Measurements from ENCODE around the gene INMT. TPM values are rescaled to one million over a fixed set of nuclear protein-coding genes. Genes with fewer than 3 reads are reported as not detected.

The INMT gene
- total and polyA plus RNA-seq, 2 of the 8 experiments (the other 6 are each of a cell fraction or from before 2014, with no cell fraction given): 0.60 to 0.94 TPM

GRCh38 chr7:30805081-30805691 lies 53.3 kb downstream of the INMT start:
- no peaks in the 10 kb centered on the region for H3K79me1 ChIP-seq (ENCODE audit: low read depth, low read length)
- H4K5ac ChIP-seq (ENCODE audit: insufficient read length, low read depth, low read length): no peak overlapping the region
- no peaks in the 10 kb centered on the region for H3K27me3 ChIP-seq (replicated peaks in 1 of 4; ENCODE audit: control insufficient read depth in 3 of 4, extremely low read depth in 1 of 4, insufficient read depth in 3 of 4, low read length in 3 of 4)
- ChIA-PET CTCF (ENCODE audit: partially characterized antibody) (interaction anchor here (0.6 to 4.1 kb wide), 8 partner anchors 9 to 172 kb away, joined by 3 to 19 read pairs (median 3); no protein-coding TSS in a partner anchor), POLR2A (ENCODE audit: partially characterized antibody) (no interaction called here)
- H2BK15ac ChIP-seq (ENCODE audit: low read length): no peak overlapping the region
- H2AFZ ChIP-seq (ENCODE audit: low read length): no peak overlapping the region
- no peaks in the 10 kb centered on the region for H3K79me2 ChIP-seq (ENCODE audit: control insufficient read depth in 1 of 2, insufficient read depth in 2 of 2, low read length in 2 of 2)
- H3K27ac ChIP-seq (ENCODE audit: low read depth, low read length): no peak overlapping the region
- peaks cover 0 to 3% of the 10 kb centered on the region in 2 experiments; a peak in 1 of 4 replicates for H3K9me3 ChIP-seq (ENCODE audit: insufficient read depth in 2 of 2, low read depth in 1 of 2, low read length in 1 of 2)
- H3K23me2 ChIP-seq (ENCODE audit: low read depth, low read length): peaks cover 4% of the 10 kb centered on the region; the same call in 1 of the 2 replicates
- H3K4me3 ChIP-seq (ENCODE audit: extremely low read depth in 1 of 4, insufficient read depth in 2 of 4, low read depth in 3 of 4, low read length in 4 of 4): no peak overlapping the region
- peaks cover 0 to 2% of the 10 kb centered on the region in 2 experiments for H4K20me1 ChIP-seq (replicated peaks in 1 of 2; ENCODE audit: control insufficient read depth in 1 of 2, insufficient read depth in 2 of 2, low read length in 2 of 2)
- no peak overlapping the region for H2BK120ac ChIP-seq (replicated peaks; ENCODE audit: low read depth, low read length)
- no peak overlapping the region; the same call in 1 of the 2 replicates for H2BK5ac ChIP-seq (ENCODE audit: low read depth, low read length)
- H3K18ac ChIP-seq (ENCODE audit: extremely low read depth, low read length): no peak overlapping the region
- no peak for DNase-seq (ENCODE audit: low read depth in 1 of 2, low spot score in 2 of 2)
- no peak overlapping the region for H4K91ac ChIP-seq (replicated peaks; ENCODE audit: insufficient read length, low read length)
- H3K56ac ChIP-seq (replicated peaks; ENCODE audit: insufficient read length, low read depth, low read length): no peak overlapping the region
- no peak overlapping the region for H3K23ac ChIP-seq (ENCODE audit: insufficient read length)
- FAIRE-seq: no peak
- H3K4me1 ChIP-seq (replicated peaks in 1 of 4; ENCODE audit: control insufficient read depth in 3 of 4, insufficient read depth in 4 of 4, low read length in 3 of 4): no peaks in the 10 kb centered on the region
- no peak overlapping the region for H3K9ac ChIP-seq (replicated peaks in 1 of 4; ENCODE audit: extremely low read depth in 1 of 4, low read depth in 3 of 4, low read length in 3 of 4)
- H2BK20ac ChIP-seq (ENCODE audit: low read length): no peak overlapping the region
- no peaks in the 10 kb centered on the region for H3K36me3 ChIP-seq (ENCODE audit: control insufficient read depth in 2 of 4, insufficient read depth in 4 of 4, low read length in 3 of 4)
- TF ChIP-seq EP300 (IDR thresholded peaks at IDR 0.05; ENCODE audit: borderline replicate concordance in 1 of 2, low read depth in 2 of 2, low read length in 2 of 2): no peak
- TF ChIP-seq JUND (IDR thresholded peaks at IDR 0.05; ENCODE audit: low read length): no peak
- TF ChIP-seq POU5F1 (IDR thresholded peaks at IDR 0.05; ENCODE audit: low read depth, low read length): no peak
- TF ChIP-seq RBBP5 (IDR thresholded peaks at IDR 0.05; ENCODE audit: borderline replicate concordance, low read depth, low read length): no peak
- H3K4ac ChIP-seq (replicated peaks; ENCODE audit: insufficient read length, low read depth, low read length): no peak overlapping the region
- H4K8ac ChIP-seq (ENCODE audit: extremely low read depth, insufficient read depth, low read length): no peak overlapping the region
- H3K4me2 ChIP-seq (ENCODE audit: insufficient read depth in 1 of 2, low read depth in 2 of 2, low read length in 2 of 2): no peak overlapping the region
- no peak overlapping the region for H3K14ac ChIP-seq (ENCODE audit: insufficient read length)
- no peak overlapping the region for H2BK12ac ChIP-seq (ENCODE audit: low read depth, low read length)
- H2AK5ac ChIP-seq (ENCODE audit: low read depth, low read length): no peak overlapping the region
- 80% methylated on average over 9 of the region's 9 CpGs; no CpG with 5 or more reads in 1 of the 2 experiments for WGBS, 2 experiments (ENCODE audit: extremely low coverage in 1 of 2, insufficient coverage in 1 of 2, insufficient read length in 1 of 2, insufficient replicate concordance in 2 of 2, low coverage in 1 of 2, low lambda C conversion rate in 2 of 2, missing lambda C conversion rate in 1 of 2)
